HuH-7.5 (cell line): ENCODE results near the gene CHKB.
A peak's percentile ranks its signal among the peaks of the same experiment; 100 is the strongest.
"Not testable (repeated sequence)": the region's sequence is repeated elsewhere in the genome, so short reads cannot be mapped to it uniquely, and the experiment has no call there.

ENCODE experiments used
- DNase-seq: peaks from one replicate; pipeline ENCODE4 v3.0.0; 2011; ENCODE audit warnings: low spot score

Gene CHKB

GRCh38 chr22:50548040-50548920 lies 34.4 kb downstream of the CHKB start:
- DNase-seq, result no peak

GRCh38 chr22:50547263-50547985 lies 35.2 kb downstream of the CHKB start:
- DNase-seq, result peak; percentile 68

GRCh38 chr22:50546326-50547262 lies 36.1 kb downstream of the CHKB start:
- DNase-seq, result no peak

- peak; percentile 63 for DNase-seq
These were observed 36.9 kb downstream of the CHKB start, which contains the start of gene KLHDC7B for GRCh38 chr22:50545522-50546325. TSS of gene KLHDC7B (plus strand) at chr22:50545899. CDS start at chr22:50546244, 345 bp downstream.

GRCh38 chr22:50544746-50545253 lies 37.8 kb downstream of the CHKB start:
- no peak for DNase-seq

- peak; percentile 97 for DNase-seq
These were observed 38.4 kb downstream of the CHKB start for GRCh38 chr22:50544078-50544745.

- DNase-seq, result no peak
These were observed 40.2 kb downstream of the CHKB start for GRCh38 chr22:50542416-50542927.

- DNase-seq, result not testable (repeated sequence)
These were observed 41.0 kb downstream of the CHKB start for GRCh38 chr22:50541667-50542026.

GRCh38 chr22:50540381-50540780 lies 42.3 kb downstream of the CHKB start:
- DNase-seq, result no peak

- DNase-seq, result no peak
These were observed 44.9 kb downstream of the CHKB start for GRCh38 chr22:50537765-50538164.

GRCh38 chr22:50536226-50536625 lies 46.4 kb downstream of the CHKB start:
- no peak for DNase-seq

- DNase-seq, result no peak
These were observed 47.5 kb downstream of the CHKB start for GRCh38 chr22:50535113-50535512.

GRCh38 chr22:50533856-50534711 lies 48.6 kb downstream of the CHKB start:
- DNase-seq, result not testable (repeated sequence)

GRCh38 chr22:50532824-50533796 lies 49.5 kb downstream of the CHKB start:
- DNase-seq, result no peak

- DNase-seq, result peak; percentile 94
These were observed 50.5 kb downstream of the CHKB start for GRCh38 chr22:50531962-50532674.

- DNase-seq, result no peak
These were observed 51.1 kb downstream of the CHKB start for GRCh38 chr22:50531546-50531961.

- DNase-seq, result no peak
These were observed 51.6 kb downstream of the CHKB start for GRCh38 chr22:50530877-50531545.
